GM11168 (cell line): ENCODE data around the gene DIS3L2.
"Not testable (repeated sequence)": the region's sequence is repeated elsewhere in the genome, so short reads cannot be mapped to it uniquely, and the experiment has no call there.

ENCODE experiments used
- in situ Hi-C: fragments of 300-500 bp; cut with MboI; formaldehyde crosslinking; loops from one replicate; pipeline ENCODE4 v1.12.0; 2022; ENCODE audit warnings: low sequenced_read_pairs; ENCODE audit not compliant: unreplicated experiment

The DIS3L2 gene

GRCh38 chr2:232097758-232098157 is 136.2 kb downstream of the DIS3L2 start:
- in situ Hi-C loops: no loop called here

DNA sequence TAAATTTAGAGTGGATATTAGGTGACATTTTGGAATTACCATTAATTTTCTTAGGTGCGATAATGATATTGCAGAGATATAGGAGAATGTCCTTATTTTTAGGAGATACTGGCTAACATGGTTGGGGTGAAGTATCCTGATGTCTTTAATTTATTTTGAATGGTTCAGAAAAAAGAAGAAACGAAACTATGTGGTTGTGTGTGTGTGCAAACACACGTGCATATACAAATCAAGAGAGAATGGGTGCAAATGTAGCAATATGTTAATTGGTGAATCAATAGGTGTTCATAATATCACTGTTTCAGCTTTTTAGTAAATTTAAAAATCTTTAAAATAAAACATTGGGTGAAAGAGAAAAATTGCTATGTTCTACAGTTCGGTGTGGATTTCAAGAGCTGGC is 140.9 kb downstream of the DIS3L2 start:
- in situ Hi-C loops: no loop called here

- in situ Hi-C loops: no loop called here
Measured at GRCh38 chr2:232103140-232103737, 141.7 kb downstream of the DIS3L2 start.

GRCh38 chr2:232104076-232104646 is 142.6 kb downstream of the DIS3L2 start:
- in situ Hi-C loops: no loop called here

- in situ Hi-C loops: no loop called here
Measured at GRCh38 chr2:232111551-232111950, 150.0 kb downstream of the DIS3L2 start.

GRCh38 chr2:232113821-232114220 is 152.3 kb downstream of the DIS3L2 start:
- in situ Hi-C loops: no loop called here

DNA sequence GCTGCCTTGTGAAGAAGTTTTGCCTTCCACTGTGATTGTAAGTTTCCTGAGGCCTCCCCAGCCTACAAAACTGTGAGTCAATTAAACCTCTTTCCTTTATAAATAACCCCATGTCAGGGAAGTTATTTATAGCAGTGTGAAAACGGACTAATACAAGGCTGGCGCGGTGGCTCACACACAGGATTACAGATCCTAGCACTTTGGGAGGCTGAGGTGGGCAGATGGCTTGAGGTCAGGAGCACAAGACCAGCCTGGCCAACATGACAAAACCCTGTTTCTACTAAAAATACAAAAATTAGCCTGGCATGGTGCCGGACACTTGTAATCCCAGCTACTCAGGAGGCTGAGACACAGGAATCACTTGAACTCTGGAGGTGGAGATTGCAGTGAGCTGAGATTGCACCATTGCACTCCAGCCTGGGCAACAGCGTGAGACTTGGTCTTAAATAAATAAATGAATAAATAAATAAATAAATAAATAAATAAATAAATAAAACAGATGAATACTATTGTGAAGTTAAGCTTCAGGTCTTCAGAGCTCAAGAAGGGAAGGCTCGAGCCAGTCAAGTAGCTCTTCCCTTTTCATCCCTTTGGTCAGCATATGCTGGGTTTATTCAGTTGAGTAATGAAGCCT is 154.3 kb downstream of the DIS3L2 start:
- in situ Hi-C loops: not testable (repeated sequence)

DNA sequence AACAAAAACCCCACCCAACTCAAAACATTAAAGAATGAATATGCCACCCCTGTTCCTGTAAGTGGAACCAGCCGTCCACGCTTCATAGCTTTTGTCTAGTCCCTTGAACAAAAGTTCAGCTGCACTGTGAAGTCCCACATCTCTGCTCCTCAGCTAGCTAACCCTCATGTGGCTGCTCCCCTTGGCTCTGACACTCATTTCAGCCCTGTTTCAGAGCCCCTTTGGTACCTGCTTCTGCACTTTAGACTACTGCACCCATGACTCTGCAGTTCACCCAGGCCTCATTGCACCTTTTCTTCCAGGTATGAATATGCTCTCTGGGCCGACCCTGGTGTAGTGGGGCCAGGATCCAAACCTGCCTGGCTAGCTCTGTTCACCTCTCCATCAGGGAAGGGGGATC is 155.3 kb downstream of the DIS3L2 start:
- in situ Hi-C loops: no loop called here

DNA sequence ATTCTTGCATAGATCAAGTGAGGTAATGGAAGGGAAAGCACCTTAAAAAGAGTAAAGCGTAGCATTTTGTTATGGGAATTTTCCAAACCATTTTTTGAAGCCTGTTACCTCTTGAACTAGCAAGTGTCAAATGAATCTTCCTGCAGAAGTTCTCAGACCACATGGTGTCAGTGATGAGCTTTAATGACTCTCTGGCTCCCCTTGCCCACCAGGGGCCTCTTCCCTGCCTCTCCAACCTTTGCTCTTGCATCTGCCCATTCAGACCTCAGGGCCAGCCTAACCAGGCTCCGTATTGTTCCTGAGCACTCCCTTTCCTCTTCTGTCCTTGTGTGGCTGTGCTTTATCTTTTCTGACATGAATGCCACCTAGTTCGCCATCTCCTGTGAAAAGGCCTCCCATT is 155.9 kb downstream of the DIS3L2 start:
- in situ Hi-C loops: no loop called here

DNA sequence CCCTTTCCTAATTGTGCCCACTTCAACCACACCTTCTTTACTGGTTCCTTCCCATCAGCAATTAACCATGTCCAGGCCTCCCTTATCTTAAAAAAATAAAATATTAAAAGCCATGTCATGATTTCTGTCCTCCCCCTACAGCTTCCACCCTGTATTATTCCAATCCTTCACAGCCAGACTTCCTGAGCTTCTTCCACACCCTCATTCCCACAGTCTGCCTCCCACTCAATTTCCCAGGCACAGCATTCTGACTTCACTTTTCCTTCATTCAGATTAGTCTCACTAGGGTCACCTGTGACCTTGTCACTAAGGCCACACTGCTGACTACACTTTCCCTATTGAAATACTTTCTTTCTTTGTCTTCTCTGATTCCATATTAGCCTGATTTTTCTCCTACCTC is 159.4 kb downstream of the DIS3L2 start:
- in situ Hi-C loops: no loop called here

- in situ Hi-C loops: no loop called here
Measured at GRCh38 chr2:232124309-232124708, 162.8 kb downstream of the DIS3L2 start.

- in situ Hi-C loops: no loop called here
Measured at GRCh38 chr2:232126301-232127099, 165.0 kb downstream of the DIS3L2 start.

GRCh38 chr2:232129483-232129882 is 168.0 kb downstream of the DIS3L2 start:
- in situ Hi-C loops: no loop called here

- in situ Hi-C loops: no loop called here
Measured at GRCh38 chr2:232132181-232132580, 170.7 kb downstream of the DIS3L2 start.

- in situ Hi-C loops: no loop called here
Measured at GRCh38 chr2:232133078-232133477, 171.6 kb downstream of the DIS3L2 start.

GRCh38 chr2:232134939-232135338 is 173.4 kb downstream of the DIS3L2 start:
- in situ Hi-C loops: no loop called here

GRCh38 chr2:232137356-232138147 is 176.0 kb downstream of the DIS3L2 start:
- in situ Hi-C loops: no loop called here

- in situ Hi-C loops: no loop called here
Measured at GRCh38 chr2:232138441-232138840, 176.9 kb downstream of the DIS3L2 start.

DNA sequence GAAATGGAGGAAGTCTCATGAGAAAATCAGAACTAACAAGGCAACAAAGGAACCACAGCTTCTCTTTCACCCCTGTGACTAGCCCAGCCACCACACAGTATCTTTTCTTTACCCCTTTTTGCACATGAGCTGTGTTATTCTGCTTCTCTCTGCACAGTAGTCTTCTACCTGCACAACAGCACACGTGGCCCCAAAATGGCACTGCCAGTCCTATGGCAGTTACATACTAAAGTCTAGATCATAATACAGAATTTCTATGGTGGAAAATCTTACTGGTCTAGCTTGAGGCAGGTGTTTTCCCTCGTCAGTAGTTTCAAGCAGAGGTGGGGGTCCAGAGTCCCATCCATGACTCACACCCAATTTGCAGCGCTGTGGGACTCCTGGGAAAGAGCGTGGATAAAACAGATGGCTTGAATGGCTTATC is 177.7 kb downstream of the DIS3L2 start:
- in situ Hi-C loops: no loop called here
